IMR-90 (cell line): ENCODE data around the gene TAF9B. TPM values are rescaled to one million over a fixed set of nuclear protein-coding genes. Genes with fewer than 3 reads are reported as not detected.

Source experiments
- ATAC-seq: fragments of 200-7000 bp; cut with Tn5 transposase; 2 replicates; pipeline ENCODE4 v1.9.1; 2020; ENCODE audit warnings: low read depth, mild to moderate bottlenecking, moderate library complexity
- BruUV-seq: library from RNA; stranded (reverse); fragments of 400-500 nt; replicated peaks from 2 replicates; lab custom pipeline; 2021; lab: Mats Ljungman, UMichigan
- CTCF ChIA-PET: fragments of 300-600 bp; formaldehyde crosslinking; extraction: SDS; loops from one replicate; lab custom pipeline; 2021; ENCODE audit warnings: antibody characterized with exemption; lab: Yijun Ruan, JAX
- POLR2A ChIA-PET: fragments of 300-600 bp; sonication (Branson Sonifier 250); formaldehyde crosslinking; loops from one replicate; lab custom pipeline; 2022; ENCODE audit warnings: antibody characterized with exemption; ENCODE audit not compliant: unreplicated experiment; lab: Charles Lee
- DNase-seq: peaks from one replicate; pipeline ENCODE4 v3.0.0; 2013
- H2AFZ ChIP-seq: replicated peaks from 2 replicates; pipeline ENCODE3; 2013; ENCODE audit warnings: low read length, mild to moderate bottlenecking; ENCODE audit not compliant: poor library complexity
- H2AK5ac ChIP-seq: 2 replicates; pipeline ENCODE4 v1.6.1; 2013; ENCODE audit warnings: low read depth, low read length, inconsistent platforms
- H2AK9ac ChIP-seq: replicated peaks from 2 replicates; pipeline ENCODE3; 2013; ENCODE audit warnings: mild to moderate bottlenecking, low read depth, low read length, moderate library complexity; ENCODE audit not compliant: poor library complexity
- H2BK120ac ChIP-seq: 2 replicates; pipeline ENCODE4 v1.6.1; 2013; ENCODE audit warnings: low read depth, low read length, inconsistent platforms
- H2BK15ac ChIP-seq: 3 replicates; pipeline ENCODE4 v1.6.1; 2013; ENCODE audit warnings: low read depth, low read length, inconsistent platforms
- H2BK20ac ChIP-seq: 2 replicates; pipeline ENCODE4 v1.6.1; 2013; ENCODE audit warnings: low read depth, mild to moderate bottlenecking, inconsistent platforms, low read length, moderate library complexity
- H2BK5ac ChIP-seq: 2 replicates; pipeline ENCODE4 v1.6.1; 2013; ENCODE audit warnings: mild to moderate bottlenecking, low read depth, low read length, inconsistent platforms; ENCODE audit not compliant: poor library complexity, severe bottlenecking
- H3K14ac ChIP-seq: replicated peaks from 2 replicates; pipeline ENCODE4 v1.6.1; 2013; ENCODE audit warnings: low read depth, low read length, inconsistent platforms
- H3K18ac ChIP-seq: 2 replicates; pipeline ENCODE4 v1.6.1; 2013; ENCODE audit warnings: low read depth, low read length, control low read depth
- H3K23ac ChIP-seq: 2 replicates; pipeline ENCODE4 v1.6.1; 2013; ENCODE audit warnings: low read depth, low read length, inconsistent platforms
- H3K27ac ChIP-seq: 2 replicates; pipeline ENCODE4 v1.5.1; 2013; ENCODE audit warnings: mild to moderate bottlenecking, control low read depth, low read length; ENCODE audit not compliant: insufficient read depth
- H3K27me3 ChIP-seq: 2 replicates; pipeline ENCODE4 v1.6.1; 2013; ENCODE audit warnings: low read length; ENCODE audit not compliant: control insufficient read depth, insufficient read depth
- H3K36me3 ChIP-seq: 2 replicates; pipeline ENCODE4 v1.6.1; 2013; ENCODE audit warnings: low read length, mixed read lengths; ENCODE audit not compliant: control insufficient read depth, insufficient read depth
- H3K4ac ChIP-seq: 2 replicates; pipeline ENCODE4 v1.6.1; 2013; ENCODE audit warnings: low read depth, low read length, inconsistent platforms
- H3K4me1 ChIP-seq: 2 replicates; pipeline ENCODE4 v1.6.1; 2013; ENCODE audit warnings: low read length, mixed read lengths; ENCODE audit not compliant: control insufficient read depth, insufficient read depth
- H3K4me2 ChIP-seq: 2 replicates; pipeline ENCODE4 v1.6.1; 2013; ENCODE audit warnings: low read depth, mild to moderate bottlenecking, control low read depth, low read length, moderate library complexity
- H3K4me3 ChIP-seq: 2 replicates; pipeline ENCODE4 v1.5.1; 2013; ENCODE audit warnings: low read depth, mild to moderate bottlenecking, control low read depth, low read length, moderate library complexity; ENCODE audit not compliant: insufficient read depth
- H3K56ac ChIP-seq: 2 replicates; pipeline ENCODE4 v1.6.1; 2013; ENCODE audit warnings: low read length, inconsistent platforms; ENCODE audit not compliant: insufficient read depth; ENCODE audit errors: extremely low read depth
- H3K79me1 ChIP-seq, 2 experiments: 2 replicates each; pipeline ENCODE4 v1.6.1; 2013; ENCODE audit warnings: low read length in 2 of 2, inconsistent platforms in 1 of 2, low read depth in 1 of 2
- H3K9ac ChIP-seq: 2 replicates; pipeline ENCODE4 v1.6.1; 2013; ENCODE audit warnings: low read depth, low read length, control low read depth
- H3K9me1 ChIP-seq: 2 replicates; pipeline ENCODE4 v1.6.1; 2013; ENCODE audit warnings: low read length, inconsistent platforms; ENCODE audit not compliant: insufficient read depth
- H3K9me3 ChIP-seq: 2 replicates; pipeline ENCODE4 v1.6.1; 2013; ENCODE audit warnings: low read length; ENCODE audit not compliant: control insufficient read depth, insufficient read depth
- H4K20me1 ChIP-seq: 2 replicates; pipeline ENCODE4 v1.6.1; 2013; ENCODE audit warnings: low read length, inconsistent platforms; ENCODE audit not compliant: insufficient read depth
- H4K5ac ChIP-seq: 2 replicates; pipeline ENCODE4 v1.6.1; 2013; ENCODE audit warnings: mild to moderate bottlenecking, low read depth, low read length, control low read depth
- H4K8ac ChIP-seq, 2 experiments: 2 replicates each; pipeline ENCODE4 v1.6.1; 2013; ENCODE audit warnings: low read depth in 2 of 2, low read length in 2 of 2, control low read depth in 1 of 2, inconsistent platforms in 1 of 2
- H4K91ac ChIP-seq: 2 replicates; pipeline ENCODE4 v1.6.1; 2013; ENCODE audit warnings: low read depth, low read length, inconsistent platforms; ENCODE audit not compliant: insufficient read depth
- CEBPB ChIP-seq: IDR thresholded peaks from 2 replicates; pipeline ENCODE4 v1.6.1; 2012; ENCODE audit warnings: low read depth, low read length, improper control_type of control experiment
- CHD1 ChIP-seq: IDR thresholded peaks from 2 replicates; pipeline ENCODE4 v1.6.1; 2012; ENCODE audit warnings: low read depth, low read length, improper control_type of control experiment
- MXI1 ChIP-seq: IDR thresholded peaks from 2 replicates; pipeline ENCODE4 v1.6.1; 2012; ENCODE audit warnings: low read depth, mild to moderate bottlenecking, low read length, moderate library complexity, borderline replicate concordance
- POLR2A ChIP-seq: IDR thresholded peaks from 2 replicates; pipeline ENCODE4 v1.6.1; 2012; ENCODE audit warnings: mild to moderate bottlenecking, low read depth, low read length
- RAD21 ChIP-seq: IDR thresholded peaks from 2 replicates; pipeline ENCODE4 v1.6.1; 2012; ENCODE audit warnings: low read length, improper control_type of control experiment
- RCOR1 ChIP-seq: IDR thresholded peaks from 2 replicates; pipeline ENCODE4 v1.6.1; 2012; ENCODE audit warnings: mild to moderate bottlenecking, low read length, improper control_type of control experiment; ENCODE audit not compliant: insufficient replicate concordance
- WGBS, 2 experiments: methylation state at CpG; one replicate each; pipeline versions ENCODE4 v1.1.5 to v1.1.7; 2013; ENCODE audit warnings: missing lambda C conversion rate in 2 of 2; ENCODE audit not compliant: insufficient read length in 1 of 2; ENCODE audit errors: extremely low coverage in 2 of 2; 5-methylcytosine and 5-hydroxymethylcytosine counted together
- dilution Hi-C: fragments of 300-500 bp; cut with HindIII; formaldehyde crosslinking; loops from one replicate; pipeline ENCODE4 v1.14.3; 2018; ENCODE audit warnings: low sequenced_read_pairs; ENCODE audit not compliant: unreplicated experiment
- in situ Hi-C: fragments of 300-500 bp; cut with MboI; formaldehyde crosslinking; loops from 3 replicates; pipeline ENCODE4 v1.14.3; 2019; ENCODE audit warnings: low sequenced_read_pairs, inconsistent platforms, mixed read lengths
- intact Hi-C: fragments of 100-400 bp; cut with micrococcal nuclease; formaldehyde crosslinking; loops from 2 replicates; pipeline ENCODE4 v1.10.0; 2022
- polyA plus RNA-seq, 3 experiments: library from polyadenylated mRNA; depleted of rRNA; stranded (reverse); fragments of >200 nt; gene quantifications; 2 replicates each; pipeline ENCODE4 v1.2.3, GENCODE V29; 2012; ENCODE audit warnings: low replicate concordance in 1 of 3
- total RNA-seq: library from RNA; depleted of rRNA; stranded (reverse); fragments of >200 nt; gene quantifications from 2 replicates; pipeline ENCODE4 v1.2.3, GENCODE V29; 2012
- TF ChIP-seq, protein P1 (sequence below): fragments of 150-350 bp; IDR thresholded peaks from 2 replicates; pipeline ENCODE4 v1.6.1; 2016; ENCODE audit warnings: low read depth, mild to moderate bottlenecking, low read length, moderate library complexity, borderline replicate concordance
- TF ChIP-seq, protein P2 (sequence below): conservative IDR thresholded peaks from 2 replicates; pipeline ENCODE4 v1.5.1; 2012; ENCODE audit warnings: mild to moderate bottlenecking, low read depth, low read length, improper control_type of control experiment

The TAF9B gene
- total and polyA plus RNA-seq, 2 of the 4 experiments (the other 2 are of a cell fraction), result 12.4 to 21.5 TPM

- H3K9me3 ChIP-seq, result peaks cover 4% of the 10 kb centered on the region; the same call in 1 of the 2 replicates
- H3K56ac ChIP-seq, result peak overlapping the region; percentile 86
- H3K18ac ChIP-seq, result peak overlapping the region; percentile 94
- H4K5ac ChIP-seq, result peak overlapping the region; percentile 90
- in situ Hi-C loops (no loop called here), intact Hi-C loops (no loop called here), dilution Hi-C loops (no loop called here)
- CTCF ChIA-PET, result no interaction called here
- peak; percentile 65; the same call in 1 of the 2 replicates for TF ChIP-seq MXI1
- TF ChIP-seq RAD21, result no peak
- TF ChIP-seq POLR2A, result peak; percentile 30
- TF ChIP-seq, protein P1, sequence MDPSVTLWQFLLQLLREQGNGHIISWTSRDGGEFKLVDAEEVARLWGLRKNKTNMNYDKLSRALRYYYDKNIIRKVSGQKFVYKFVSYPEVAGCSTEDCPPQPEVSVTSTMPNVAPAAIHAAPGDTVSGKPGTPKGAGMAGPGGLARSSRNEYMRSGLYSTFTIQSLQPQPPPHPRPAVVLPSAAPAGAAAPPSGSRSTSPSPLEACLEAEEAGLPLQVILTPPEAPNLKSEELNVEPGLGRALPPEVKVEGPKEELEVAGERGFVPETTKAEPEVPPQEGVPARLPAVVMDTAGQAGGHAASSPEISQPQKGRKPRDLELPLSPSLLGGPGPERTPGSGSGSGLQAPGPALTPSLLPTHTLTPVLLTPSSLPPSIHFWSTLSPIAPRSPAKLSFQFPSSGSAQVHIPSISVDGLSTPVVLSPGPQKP, result no peak
- TF ChIP-seq CHD1, result peak; percentile 15; the same call in 1 of the 2 replicates
- TF ChIP-seq CEBPB, result peak; percentile 68
- TF ChIP-seq, protein P2, sequence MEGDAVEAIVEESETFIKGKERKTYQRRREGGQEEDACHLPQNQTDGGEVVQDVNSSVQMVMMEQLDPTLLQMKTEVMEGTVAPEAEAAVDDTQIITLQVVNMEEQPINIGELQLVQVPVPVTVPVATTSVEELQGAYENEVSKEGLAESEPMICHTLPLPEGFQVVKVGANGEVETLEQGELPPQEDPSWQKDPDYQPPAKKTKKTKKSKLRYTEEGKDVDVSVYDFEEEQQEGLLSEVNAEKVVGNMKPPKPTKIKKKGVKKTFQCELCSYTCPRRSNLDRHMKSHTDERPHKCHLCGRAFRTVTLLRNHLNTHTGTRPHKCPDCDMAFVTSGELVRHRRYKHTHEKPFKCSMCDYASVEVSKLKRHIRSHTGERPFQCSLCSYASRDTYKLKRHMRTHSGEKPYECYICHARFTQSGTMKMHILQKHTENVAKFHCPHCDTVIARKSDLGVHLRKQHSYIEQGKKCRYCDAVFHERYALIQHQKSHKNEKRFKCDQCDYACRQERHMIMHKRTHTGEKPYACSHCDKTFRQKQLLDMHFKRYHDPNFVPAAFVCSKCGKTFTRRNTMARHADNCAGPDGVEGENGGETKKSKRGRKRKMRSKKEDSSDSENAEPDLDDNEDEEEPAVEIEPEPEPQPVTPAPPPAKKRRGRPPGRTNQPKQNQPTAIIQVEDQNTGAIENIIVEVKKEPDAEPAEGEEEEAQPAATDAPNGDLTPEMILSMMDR, result no peak
- no peak for TF ChIP-seq RCOR1
- H3K23ac ChIP-seq, result peak overlapping the region; percentile 97
- POLR2A ChIA-PET, result no interaction called here
- H2BK15ac ChIP-seq, result peak overlapping the region; percentile 66; the same call in 1 of the 3 replicates
- H3K9ac ChIP-seq, result peak overlapping the region; percentile 99
- peak; percentile 31 for DNase-seq
- H4K8ac ChIP-seq, result peak overlapping the region; percentile 82 to 90; a peak in 3 of 4 replicates
- H3K14ac ChIP-seq, result peak overlapping the region; percentile 99
- H2AK5ac ChIP-seq, result peak overlapping the region; percentile 88
- H3K4me1 ChIP-seq, result peaks cover 4% of the 10 kb centered on the region; the same call in 1 of the 2 replicates
- peak overlapping the region; percentile 28 for H2BK120ac ChIP-seq
- peak overlapping the region; percentile 97 for H3K27ac ChIP-seq
- H2BK5ac ChIP-seq, result peak overlapping the region; percentile 89
- H4K91ac ChIP-seq, result peak overlapping the region; percentile 94
- peaks cover 3% of the 10 kb centered on the region for H3K27me3 ChIP-seq
- no peak overlapping the region for H2BK20ac ChIP-seq
- H3K4me3 ChIP-seq, result peak overlapping the region; percentile 95
- H3K4me2 ChIP-seq, result peak overlapping the region; percentile 82
- no peak for ATAC-seq
- H2AFZ ChIP-seq, result peak overlapping the region; percentile 89
- H3K9me1 ChIP-seq, result no peaks in the 10 kb centered on the region
- peak overlapping the region; percentile 90 for H3K4ac ChIP-seq
- H2AK9ac ChIP-seq, result peak overlapping the region; percentile 97
- BruUV-seq, result TSS peak; percentile 59
- H3K79me1 ChIP-seq, result peaks cover 2 to 5% of the 10 kb centered on the region in 2 experiments; a peak in 1 of 4 replicates
- H3K36me3 ChIP-seq, result no peaks in the 10 kb centered on the region; the same call in 1 of the 2 replicates
- 40% methylated on average over 3 of the region's 27 CpGs; no CpG with 5 or more reads in 1 of the 2 experiments for WGBS, 2 experiments
- peaks cover 61% of the 10 kb centered on the region for H4K20me1 ChIP-seq
Measured at GRCh38 chrX:78104447-78105176, 34.8 kb downstream of the TAF9B start.
